ENCODE results near the gene LPP. TPM values are rescaled to one million over a fixed set of nuclear protein-coding genes. Genes with fewer than 3 reads are reported as not detected.

The LPP gene
- total and polyA plus RNA-seq, 10 of the 15 experiments (the other 5 are each of a cell fraction or from before 2014, with no cell fraction given) = under 0.01 to 0.62 (median 0.03) TPM

GRCh38 chr3:188323067-188323842, 169.3 kb downstream of the LPP start (continued):
- no peak for TF ChIP-seq CHD1 (IDR thresholded peaks at IDR 0.05; ENCODE audit: low read depth, low read length)
- no peak for TF ChIP-seq RB1 (IDR thresholded peaks at IDR 0.05; ENCODE audit: borderline replicate concordance)
- no peak for TF ChIP-seq ATF7 (IDR thresholded peaks at IDR 0.05; ENCODE audit: low read depth)
- no peak for TF ChIP-seq HSF1 (IDR thresholded peaks at IDR 0.05; ENCODE audit: low read depth, low read length)

- ATAC-seq = no peak
- Histone ChIP-seq H3K9me3 (replicated peaks; ENCODE audit: control insufficient read depth, insufficient read depth, low read length) (no peaks in the 10 kb centered on the region; the same call in 2 of the 3 replicates), H4K20me1 (ENCODE audit: control insufficient read depth, insufficient read depth) (no peaks in the 10 kb centered on the region), H3K4me3 (no peak overlapping the region), H3K79me2 (ENCODE audit: control insufficient read depth, insufficient read depth, low read length) (no peaks in the 10 kb centered on the region), H3K9ac (ENCODE audit: control insufficient read depth, insufficient read depth, low read length) (no peak overlapping the region), H2AFZ (ENCODE audit: control insufficient read depth, low read depth, low read length) (no peak overlapping the region), H3K27me3 (replicated peaks in 1 of 2; ENCODE audit: control insufficient read depth in 2 of 2, insufficient read depth in 2 of 2, low read length in 1 of 2) (peaks cover 0 to 6% of the 10 kb centered on the region in 2 experiments; a peak in 1 of 4 replicates), H3K4me2 (ENCODE audit: control insufficient read depth, insufficient read depth) (no peak overlapping the region), H3K4me1 (ENCODE audit: control insufficient read depth, insufficient read depth, low read length) (no peaks in the 10 kb centered on the region), H3K36me3 (ENCODE audit: control insufficient read depth in 2 of 2, insufficient read depth in 2 of 2, low read length in 1 of 2) (no peaks in the 10 kb centered on the region), H3K27ac (ENCODE audit: control insufficient read depth, insufficient read depth) (no peak overlapping the region)
- in situ Hi-C loops (cut with MboI) = no loop called here
- POLR2A ChIA-PET = no interaction called here
- FAIRE-seq = no peak
- no TSS peak for BruUV-seq (replicated peaks)
- no peak for DNase-seq (ENCODE audit: low read depth, low spot score)
- WGBS (ENCODE audit: insufficient coverage, insufficient replicate concordance, low lambda C conversion rate, missing lambda C conversion rate) = 84% methylated on average over 9 of the region's 9 CpGs
- RAD21 ChIA-PET (ENCODE audit: unreplicated experiment) = no interaction called here
- intact Hi-C loops (cut with micrococcal nuclease; ENCODE audit: unreplicated experiment) = no loop called here
- SMC1A ChIA-PET (ENCODE audit: uncharacterized antibody, unreplicated experiment) = no interaction called here
- CTCF ChIA-PET = no interaction called here
- TF ChIP-seq IRF3 (IDR thresholded peaks at IDR 0.05) (no peak), NFYA (IDR thresholded peaks at IDR 0.05; ENCODE audit: borderline replicate concordance, low read depth, low read length) (no peak), KAT2A (conservative IDR thresholded peaks at IDR 0.05; ENCODE audit: control insufficient read depth, low read depth, low read length) (no peak), RAD21 (IDR thresholded peaks at IDR 0.05; ENCODE audit: insufficient read depth, low read depth, low read length) (no peak), SREBF1 (IDR thresholded peaks at IDR 0.05; ENCODE audit: low read length) (no peak), CHD4 (IDR thresholded peaks at IDR 0.05) (no peak), MLLT1 (IDR thresholded peaks at IDR 0.05) (no peak), ASH2L (IDR thresholded peaks at IDR 0.05; ENCODE audit: borderline replicate concordance, low read depth) (no peak), BMI1 (IDR thresholded peaks at IDR 0.05; ENCODE audit: borderline replicate concordance) (no peak), SMAD1 (IDR thresholded peaks at IDR 0.05; ENCODE audit: low read depth, partially characterized antibody) (no peak), SPI1 (IDR thresholded peaks at IDR 0.05; ENCODE audit: borderline replicate concordance, insufficient read depth, low read depth, low read length) (no peak), ZBTB4 (CRISPR knock-in tag; IDR thresholded peaks at IDR 0.05) (no peak)
Measured at GRCh38 chr3:188326111-188326510, 172.2 kb downstream of the LPP start.

All from GM12878 (cell line).